Measurements from ENCODE around the gene CKS2. TPM values are rescaled to one million over a fixed set of nuclear protein-coding genes. Genes with fewer than 3 reads are reported as not detected.

CKS2 gene
- total RNA-seq, 4 donors from 2014 or later, result 4.2 to 57.0 (median 19.1) TPM

- Histone ChIP-seq H3K9me3 (no peaks in the 10 kb centered on the region), H3K4me1 (no peaks in the 10 kb centered on the region), H3K4me3 (no peak overlapping the region), H3K27me3 (no peaks in the 10 kb centered on the region), H3K36me3 (no peaks in the 10 kb centered on the region), H3K27ac (no peak overlapping the region)
- TF ChIP-seq, protein P1, sequence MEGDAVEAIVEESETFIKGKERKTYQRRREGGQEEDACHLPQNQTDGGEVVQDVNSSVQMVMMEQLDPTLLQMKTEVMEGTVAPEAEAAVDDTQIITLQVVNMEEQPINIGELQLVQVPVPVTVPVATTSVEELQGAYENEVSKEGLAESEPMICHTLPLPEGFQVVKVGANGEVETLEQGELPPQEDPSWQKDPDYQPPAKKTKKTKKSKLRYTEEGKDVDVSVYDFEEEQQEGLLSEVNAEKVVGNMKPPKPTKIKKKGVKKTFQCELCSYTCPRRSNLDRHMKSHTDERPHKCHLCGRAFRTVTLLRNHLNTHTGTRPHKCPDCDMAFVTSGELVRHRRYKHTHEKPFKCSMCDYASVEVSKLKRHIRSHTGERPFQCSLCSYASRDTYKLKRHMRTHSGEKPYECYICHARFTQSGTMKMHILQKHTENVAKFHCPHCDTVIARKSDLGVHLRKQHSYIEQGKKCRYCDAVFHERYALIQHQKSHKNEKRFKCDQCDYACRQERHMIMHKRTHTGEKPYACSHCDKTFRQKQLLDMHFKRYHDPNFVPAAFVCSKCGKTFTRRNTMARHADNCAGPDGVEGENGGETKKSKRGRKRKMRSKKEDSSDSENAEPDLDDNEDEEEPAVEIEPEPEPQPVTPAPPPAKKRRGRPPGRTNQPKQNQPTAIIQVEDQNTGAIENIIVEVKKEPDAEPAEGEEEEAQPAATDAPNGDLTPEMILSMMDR (IDR thresholded peaks at IDR 0.05), result no peak
- TF ChIP-seq POLR2A (IDR thresholded peaks at IDR 0.05), result no peak
- intact Hi-C loops (cut with DNase I; ENCODE audit: low total_unique reads), result no loop called here
- no peak for DNase-seq
These were observed 6.8 kb upstream of the CKS2 start for GRCh38 chr9:89304020-89304833.

DNA sequence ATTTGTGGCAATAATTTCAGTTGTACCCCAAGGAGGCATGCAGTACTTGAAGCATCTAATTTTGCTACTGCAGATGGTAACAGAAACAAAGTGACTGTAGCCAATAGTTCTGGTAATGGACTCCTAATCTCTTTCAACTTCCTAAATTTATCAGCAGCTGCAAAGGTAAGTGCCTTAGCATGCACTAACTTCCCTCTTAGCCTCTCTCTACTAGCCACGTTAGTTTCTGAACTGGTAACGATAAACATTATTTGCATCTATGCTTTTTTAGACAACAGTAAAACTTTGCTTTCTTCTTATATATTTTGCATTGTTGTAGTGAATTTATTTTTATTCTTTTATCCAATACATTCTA lies 6.2 kb upstream of the CKS2 start:
- intact Hi-C loops (cut with DNase I; ENCODE audit: low total_unique reads), result no loop called here
- H3K4me1 ChIP-seq, result no peaks in the 10 kb centered on the region
- DNase-seq, result no peak
- H3K36me3 ChIP-seq, result no peaks in the 10 kb centered on the region
- H3K27ac ChIP-seq, result no peak overlapping the region
- TF ChIP-seq, protein P1 (IDR thresholded peaks at IDR 0.05), result no peak
- no peak for TF ChIP-seq POLR2A (IDR thresholded peaks at IDR 0.05)
- no peaks in the 10 kb centered on the region for H3K27me3 ChIP-seq
- H3K9me3 ChIP-seq, result no peaks in the 10 kb centered on the region
- no peak overlapping the region for H3K4me3 ChIP-seq

- no peaks in the 10 kb centered on the region for H3K4me1 ChIP-seq
- no peak for DNase-seq
- H3K4me3 ChIP-seq, result no peak overlapping the region
- H3K36me3 ChIP-seq, result no peaks in the 10 kb centered on the region
- intact Hi-C loops (cut with DNase I; ENCODE audit: low total_unique reads), result no loop called here
- H3K27me3 ChIP-seq, result no peaks in the 10 kb centered on the region
- no peak overlapping the region for H3K27ac ChIP-seq
- no peaks in the 10 kb centered on the region for H3K9me3 ChIP-seq
- TF ChIP-seq POLR2A (IDR thresholded peaks at IDR 0.05), result no peak
- TF ChIP-seq, protein P1 (IDR thresholded peaks at IDR 0.05), result no peak
These were observed 5.1 kb upstream of the CKS2 start for GRCh38 chr9:89305868-89306267.

DNA sequence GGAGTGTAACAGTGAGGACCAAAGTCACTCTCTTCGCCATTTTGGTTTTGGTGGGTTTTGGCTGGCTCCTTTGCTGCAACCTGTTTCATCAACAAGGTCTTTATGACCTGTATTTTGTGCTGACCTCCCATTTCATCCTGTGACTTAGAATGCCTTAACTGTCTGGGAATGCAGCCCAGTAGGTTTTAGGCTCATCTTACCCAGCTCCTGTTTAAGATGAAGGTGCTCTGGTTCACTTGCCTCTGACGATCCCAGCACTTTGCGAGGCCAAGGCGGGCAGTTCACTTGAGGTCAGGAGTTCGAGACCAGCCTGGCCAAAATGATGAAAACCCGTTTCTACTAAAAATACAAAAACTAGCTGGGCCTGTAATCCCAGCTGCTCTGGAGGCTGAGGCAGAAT lies 1.8 kb upstream of the CKS2 start:
- intact Hi-C loops (cut with DNase I; ENCODE audit: low total_unique reads), result no loop called here
- Histone ChIP-seq H3K4me3 (no peak overlapping the region), H3K9me3 (no peaks in the 10 kb centered on the region), H3K27me3 (no peaks in the 10 kb centered on the region), H3K4me1 (peaks cover 0 to 10% of the 10 kb centered on the region in 2 donors), H3K27ac (peak overlapping the region; percentile 99 to 100), H3K36me3 (no peaks in the 10 kb centered on the region)
- TF ChIP-seq, protein P1 (IDR thresholded peaks at IDR 0.05), result no peak
- no peak for TF ChIP-seq POLR2A (IDR thresholded peaks at IDR 0.05)
- DNase-seq, result no peak

DNA sequence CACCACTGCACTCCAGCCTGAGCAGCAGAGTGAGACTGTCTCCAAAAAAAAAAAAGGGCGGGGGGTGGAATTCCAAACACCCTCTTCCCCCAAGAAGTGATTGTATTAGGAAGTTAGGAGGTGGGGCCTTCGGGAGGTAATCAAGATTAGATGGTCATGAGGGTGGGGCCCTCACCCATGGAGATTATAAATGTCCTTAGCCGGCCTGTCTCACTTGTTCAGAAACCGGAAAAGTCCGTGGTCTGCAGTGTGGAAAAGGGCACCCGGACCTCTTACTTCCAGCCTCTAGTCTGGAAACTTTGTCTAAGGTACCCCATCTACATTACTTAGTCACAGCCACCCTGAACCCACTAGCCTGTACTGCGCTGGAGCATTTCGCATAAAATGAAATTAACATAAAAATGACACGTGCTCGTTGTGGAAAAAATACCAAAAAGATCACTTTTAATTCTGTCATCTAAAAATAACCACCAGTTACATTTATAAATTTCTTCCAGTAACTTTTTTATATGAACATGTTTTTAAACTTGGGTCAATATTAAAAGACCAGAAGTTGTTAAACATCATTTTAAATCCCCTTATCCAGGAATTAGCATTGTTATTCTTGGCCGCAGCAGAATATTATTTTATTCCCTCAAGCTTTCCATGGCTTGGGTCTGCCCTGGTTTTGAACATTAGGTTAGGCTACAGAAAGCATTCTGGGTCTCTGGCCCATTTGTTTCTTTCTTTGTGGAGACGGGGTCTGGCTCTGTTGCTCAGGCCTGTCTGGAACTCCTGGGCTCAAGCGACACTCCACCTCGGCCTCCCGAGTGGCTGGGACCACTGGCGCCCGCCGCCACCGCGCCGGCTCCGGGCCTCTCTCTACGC lies 1.2 kb upstream of the CKS2 start:
- intact Hi-C loops (cut with DNase I; ENCODE audit: low total_unique reads), result no loop called here
- Histone ChIP-seq H3K36me3 (no peaks in the 10 kb centered on the region), H3K4me1 (peaks cover 0 to 10% of the 10 kb centered on the region in 2 donors), H3K27me3 (no peaks in the 10 kb centered on the region), H3K4me3 (peak overlapping the region; percentile 57 to 60), H3K9me3 (no peaks in the 10 kb centered on the region), H3K27ac (peak overlapping the region; percentile 99 to 100)
- no peak for DNase-seq
- TF ChIP-seq, protein P1 (IDR thresholded peaks at IDR 0.05), result no peak
- no peak for TF ChIP-seq POLR2A (IDR thresholded peaks at IDR 0.05)

All from uterus (tissue), 4 donors.